SH-SY5Y (cell line): ENCODE results near the gene LHX5.

Source experiments
- GATA2 ChIP-seq: IDR thresholded peaks from 2 replicates; pipeline ENCODE4 v1.6.1; 2011; ENCODE audit warnings: mild to moderate bottlenecking, low read depth, low read length
- GATA3 ChIP-seq: IDR thresholded peaks from 2 replicates; pipeline ENCODE4 v1.6.1; 2011; ENCODE audit warnings: low read depth, mild to moderate bottlenecking, low read length, moderate library complexity

The LHX5 gene

GRCh38 chr12:113449299-113449698 is 22.4 kb downstream of the LHX5 start:
- no peak for TF ChIP-seq GATA2
- no peak for TF ChIP-seq GATA3

GRCh38 chr12:113448873-113449272 is 22.8 kb downstream of the LHX5 start:
- TF ChIP-seq GATA3 (no peak), GATA2 (no peak)

- TF ChIP-seq GATA3, result no peak
- TF ChIP-seq GATA2, result no peak
Measured at GRCh38 chr12:113445544-113446171, 26.0 kb downstream of the LHX5 start.

GRCh38 chr12:113443030-113443539 is 28.6 kb downstream of the LHX5 start:
- TF ChIP-seq GATA2 (no peak), GATA3 (no peak)

- TF ChIP-seq GATA2, result no peak
- no peak for TF ChIP-seq GATA3
Measured at GRCh38 chr12:113440947-113441782, 30.5 kb downstream of the LHX5 start.

GRCh38 chr12:113440336-113440735 is 31.3 kb downstream of the LHX5 start:
- no peak for TF ChIP-seq GATA2
- no peak for TF ChIP-seq GATA3

- no peak for TF ChIP-seq GATA2
- TF ChIP-seq GATA3, result no peak
Measured at GRCh38 chr12:113439606-113440030, 32.1 kb downstream of the LHX5 start.

- no peak for TF ChIP-seq GATA2
- no peak for TF ChIP-seq GATA3
Measured at GRCh38 chr12:113439301-113439597, 32.4 kb downstream of the LHX5 start.

- TF ChIP-seq GATA3 (no peak), GATA2 (no peak)
Measured at GRCh38 chr12:113438523-113439300, 33.0 kb downstream of the LHX5 start.

- no peak for TF ChIP-seq GATA2
- no peak for TF ChIP-seq GATA3
Measured at GRCh38 chr12:113437729-113438100, 34.0 kb downstream of the LHX5 start.

GRCh38 chr12:113436993-113437728 is 34.5 kb downstream of the LHX5 start:
- TF ChIP-seq GATA3 (no peak), GATA2 (no peak)

- no peak for TF ChIP-seq GATA3
- TF ChIP-seq GATA2, result no peak
Measured at GRCh38 chr12:113436586-113436985, 35.1 kb downstream of the LHX5 start.

- no peak for TF ChIP-seq GATA2
- TF ChIP-seq GATA3, result no peak
Measured at GRCh38 chr12:113435367-113435766, 36.3 kb downstream of the LHX5 start.

- TF ChIP-seq GATA3 (no peak), GATA2 (no peak)
Measured at GRCh38 chr12:113432986-113433385, 38.7 kb downstream of the LHX5 start.

GRCh38 chr12:113428482-113428881 is 43.2 kb downstream of the LHX5 start:
- TF ChIP-seq GATA3, result no peak
- TF ChIP-seq GATA2, result no peak
